Omental fat pad (tissue), 4 donors: ENCODE measurements around the gene PCF11. TPM values are rescaled to one million over a fixed set of nuclear protein-coding genes. Genes with fewer than 3 reads are reported as not detected.

Experiments
- ATAC-seq: fragments of 150-250 bp; one replicate; pipeline ENCODE4 v1.9.1; 2016; ENCODE audit warnings: mild to moderate bottlenecking, moderate library complexity; ENCODE audit not compliant: low FRiP score
- DNase-seq: peaks from one replicate; pipeline ENCODE4 v3.0.0-alpha.2; 2019; ENCODE audit warnings: low spot score
- total RNA-seq, 4 donors: library from RNA; depleted of rRNA; stranded (reverse); fragments of >200 nt; gene quantifications; one replicate each; pipeline ENCODE4 v1.1.0, GENCODE V29; 2016
- TF ChIP-seq, protein P1 (sequence below), 3 donors: fragments of 450-650 bp; IDR thresholded peaks; one replicate each; pipeline ENCODE4 v1.5.1; 2016 to 2017; ENCODE audit warnings: antibody characterized with exemption in 3 of 3, mild to moderate bottlenecking in 3 of 3, moderate library complexity in 2 of 3

Gene PCF11
- total RNA-seq, 4 donors from 2014 or later: 67.2 to 120 (median 96.5) TPM

DNA sequence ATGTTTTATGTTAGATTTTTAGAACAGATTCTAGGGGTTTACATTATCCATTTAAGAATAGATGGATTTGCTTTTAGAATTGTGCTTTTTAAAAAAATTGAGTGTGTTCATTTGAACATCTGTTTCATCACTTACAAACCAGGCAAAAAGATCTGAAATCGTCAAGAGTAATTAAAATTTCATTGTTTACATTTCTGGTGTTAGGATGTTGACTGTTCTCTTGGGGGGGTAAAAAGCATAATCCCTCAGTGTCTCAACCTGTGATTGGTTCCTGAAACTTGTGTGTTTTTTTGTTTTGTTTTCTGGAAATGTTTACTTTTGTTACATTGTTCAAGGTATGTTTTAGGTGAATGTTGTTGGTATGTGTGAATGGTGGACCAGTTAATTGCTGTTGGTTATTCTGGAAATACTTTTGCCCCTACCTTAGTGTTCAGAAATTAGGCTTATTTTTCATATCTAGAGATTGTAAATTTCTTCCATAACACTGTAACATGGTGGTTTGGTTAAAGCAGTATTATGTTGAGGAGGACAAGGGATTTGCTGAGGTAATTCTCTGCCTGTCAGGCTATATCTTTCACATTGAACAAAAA is 4.8 kb downstream of the PCF11 start:
- no peak for ATAC-seq
- DNase-seq: no peak
- TF ChIP-seq, protein P1, sequence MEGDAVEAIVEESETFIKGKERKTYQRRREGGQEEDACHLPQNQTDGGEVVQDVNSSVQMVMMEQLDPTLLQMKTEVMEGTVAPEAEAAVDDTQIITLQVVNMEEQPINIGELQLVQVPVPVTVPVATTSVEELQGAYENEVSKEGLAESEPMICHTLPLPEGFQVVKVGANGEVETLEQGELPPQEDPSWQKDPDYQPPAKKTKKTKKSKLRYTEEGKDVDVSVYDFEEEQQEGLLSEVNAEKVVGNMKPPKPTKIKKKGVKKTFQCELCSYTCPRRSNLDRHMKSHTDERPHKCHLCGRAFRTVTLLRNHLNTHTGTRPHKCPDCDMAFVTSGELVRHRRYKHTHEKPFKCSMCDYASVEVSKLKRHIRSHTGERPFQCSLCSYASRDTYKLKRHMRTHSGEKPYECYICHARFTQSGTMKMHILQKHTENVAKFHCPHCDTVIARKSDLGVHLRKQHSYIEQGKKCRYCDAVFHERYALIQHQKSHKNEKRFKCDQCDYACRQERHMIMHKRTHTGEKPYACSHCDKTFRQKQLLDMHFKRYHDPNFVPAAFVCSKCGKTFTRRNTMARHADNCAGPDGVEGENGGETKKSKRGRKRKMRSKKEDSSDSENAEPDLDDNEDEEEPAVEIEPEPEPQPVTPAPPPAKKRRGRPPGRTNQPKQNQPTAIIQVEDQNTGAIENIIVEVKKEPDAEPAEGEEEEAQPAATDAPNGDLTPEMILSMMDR (IDR thresholded peaks at IDR 0.05): no peak

- DNase-seq (no peak), ATAC-seq (no peak)
- TF ChIP-seq, protein P1 (IDR thresholded peaks at IDR 0.05): no peak
Measured at GRCh38 chr11:83162377-83162776, 5.4 kb downstream of the PCF11 start.

- TF ChIP-seq, protein P1 (IDR thresholded peaks at IDR 0.05): no peak
- ATAC-seq (no peak), DNase-seq (no peak)
Measured at GRCh38 chr11:83166193-83166866, 9.4 kb downstream of the PCF11 start.

- ATAC-seq (no peak), DNase-seq (no peak)
- TF ChIP-seq, protein P1 (IDR thresholded peaks at IDR 0.05): no peak
Measured at GRCh38 chr11:83168756-83169155, 11.8 kb downstream of the PCF11 start.

DNA sequence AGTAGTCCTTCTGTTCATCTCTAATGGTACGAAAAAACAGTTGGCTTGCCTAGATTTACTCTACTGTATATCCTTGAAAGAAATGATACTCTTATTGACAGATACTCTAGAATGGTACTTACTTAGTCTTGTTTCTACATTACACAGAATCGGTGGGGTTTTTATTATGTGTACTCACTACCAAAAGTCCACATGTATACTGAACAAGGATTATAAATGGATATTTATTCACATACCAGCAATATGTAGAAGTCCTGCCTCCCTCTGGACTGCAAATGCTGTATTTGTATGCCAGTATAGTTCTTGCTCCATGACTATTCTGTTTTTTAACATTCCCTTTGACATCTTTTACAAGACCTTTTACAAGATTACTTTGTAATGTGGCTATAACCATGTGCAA is 13.9 kb downstream of the PCF11 start:
- DNase-seq: no peak
- TF ChIP-seq, protein P1 (IDR thresholded peaks at IDR 0.05): no peak
- no peak for ATAC-seq

DNA sequence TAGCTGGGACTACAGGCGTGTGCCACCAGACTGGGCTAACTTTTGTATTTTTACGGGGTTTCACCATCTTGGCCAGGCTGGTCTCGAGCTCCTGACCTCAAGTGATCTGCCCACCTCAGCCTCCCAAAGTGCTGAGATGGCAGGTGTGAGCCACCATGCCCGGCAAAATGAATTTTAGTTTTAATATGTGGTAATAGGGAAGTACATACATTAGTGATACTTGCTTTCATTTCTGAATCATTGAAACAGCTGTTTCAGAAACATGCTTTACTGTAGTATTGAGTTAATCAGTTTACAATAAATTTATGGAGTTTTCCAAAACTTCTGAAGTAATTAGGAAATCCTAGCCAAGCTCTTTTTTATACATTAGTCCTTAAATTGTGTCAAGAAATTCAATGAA is 15.6 kb downstream of the PCF11 start:
- no peak for ATAC-seq
- no peak for DNase-seq
- TF ChIP-seq, protein P1 (IDR thresholded peaks at IDR 0.05): no peak

DNA sequence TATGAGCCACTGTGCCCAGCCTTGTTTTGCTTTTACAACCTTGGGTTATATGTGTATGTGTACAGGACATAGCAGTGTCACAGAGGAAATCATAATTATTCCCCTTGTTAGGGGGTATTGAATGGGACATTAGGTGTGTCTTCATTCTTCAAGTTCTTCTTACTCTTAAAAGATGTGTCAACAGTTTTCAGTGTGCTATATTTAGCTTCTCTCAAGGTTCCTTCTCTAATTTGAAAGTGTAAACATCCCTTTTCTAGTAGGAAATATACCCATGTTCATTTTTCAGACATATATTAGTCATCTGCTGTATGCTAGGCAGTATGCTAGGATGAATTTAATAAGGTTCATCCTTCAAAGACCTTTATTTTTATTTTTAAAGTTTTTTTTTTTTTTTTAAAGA is 17.1 kb downstream of the PCF11 start:
- TF ChIP-seq, protein P1 (IDR thresholded peaks at IDR 0.05): no peak
- ATAC-seq: no peak
- DNase-seq: no peak
